Body of pancreas (tissue), 4 donors: Measurements from ENCODE around the gene NOTCH2. TPM values are rescaled to one million over a fixed set of nuclear protein-coding genes. Genes with fewer than 3 reads are reported as not detected.

Experiments used
- ATAC-seq: fragments of 150-250 bp; one replicate; pipeline ENCODE4 v1.9.1; 2016
- DNase-seq, 4 donors: peaks; one replicate each; pipeline ENCODE4 v3.0.0-alpha.2; 2019
- H3K27ac ChIP-seq, 4 donors: fragments of 200-600 bp; sonication (generic); 1 replicate in 3 of 4; 2 replicates in 1 of 4; pipeline versions ENCODE4 v1.5.1 to v1.6.1; 2016 to 2019; ENCODE audit warnings: mild to moderate bottlenecking in 1 of 4, mixed read lengths in 1 of 4, moderate library complexity in 1 of 4
- H3K27me3 ChIP-seq, 2 donors: fragments of 200-600 bp; sonication (generic); one replicate each; pipeline ENCODE4 v1.6.0; 2016; ENCODE audit warnings: mild to moderate bottlenecking in 1 of 2
- H3K36me3 ChIP-seq, 2 donors: fragments of 200-600 bp; sonication (generic); replicated peaks in 1 of 2; 2 replicates each; pipeline ENCODE4 v1.5.1; 2016; ENCODE audit warnings: low read depth in 2 of 2; ENCODE audit not compliant: insufficient read depth in 1 of 2
- H3K4me1 ChIP-seq: fragments of 200-600 bp; sonication (generic); one replicate; pipeline ENCODE4 v1.6.0; 2016
- H3K4me3 ChIP-seq, 2 donors: fragments of 200-600 bp; sonication (generic); 1 replicate in 1 of 2; 2 replicates in 1 of 2; pipeline ENCODE4 v1.5.1; 2016 to 2019
- H3K9me3 ChIP-seq, 3 donors: fragments of 200-600 bp; sonication (generic); 1 replicate in 2 of 3; 2 replicates in 1 of 3; pipeline ENCODE4 v1.5.1; 2016
- POLR2A ChIP-seq, 3 donors: fragments of 450-650 bp; IDR thresholded peaks; one replicate each; pipeline ENCODE4 v1.6.1; 2016; ENCODE audit warnings: antibody characterized with exemption in 3 of 3, mild to moderate bottlenecking in 2 of 3
- WGBS, 2 donors: methylation state at CpG; one replicate each; pipeline ENCODE4 v1.1.5; 2017; 5-methylcytosine and 5-hydroxymethylcytosine counted together
- intact Hi-C: fragments of 100-400 bp; cut with DNase I; formaldehyde crosslinking; loops from one replicate; pipeline ENCODE4 v1.15.1; 2023
- total RNA-seq, 2 donors: library from RNA; depleted of rRNA; stranded (reverse); fragments of >200 nt; gene quantifications; one replicate each; pipeline ENCODE4 v1.1.0, GENCODE V29; 2016
- TF ChIP-seq, protein P1 (sequence below), 7 experiments: fragments of 450-650 bp in 4 of 7; fragments of 200-600 bp in 3 of 7; sonication (generic) in 3 of 7; IDR thresholded peaks; one replicate each; pipeline ENCODE4 v1.5.1; 2016 to 2019; ENCODE audit warnings: antibody characterized with exemption in 7 of 7

Gene NOTCH2
- total RNA-seq, 2 donors from 2014 or later, result 39.6 to 65.9 TPM

- intact Hi-C loops, result no loop called here
- H3K4me1 ChIP-seq, result no peaks in the 10 kb centered on the region
- no peaks in the 10 kb centered on the region for H3K36me3 ChIP-seq
- peak; percentile 83 for ATAC-seq
- no peaks in the 10 kb centered on the region for H3K27me3 ChIP-seq
- no peak for TF ChIP-seq POLR2A (IDR thresholded peaks at IDR 0.05)
- TF ChIP-seq, protein P1, sequence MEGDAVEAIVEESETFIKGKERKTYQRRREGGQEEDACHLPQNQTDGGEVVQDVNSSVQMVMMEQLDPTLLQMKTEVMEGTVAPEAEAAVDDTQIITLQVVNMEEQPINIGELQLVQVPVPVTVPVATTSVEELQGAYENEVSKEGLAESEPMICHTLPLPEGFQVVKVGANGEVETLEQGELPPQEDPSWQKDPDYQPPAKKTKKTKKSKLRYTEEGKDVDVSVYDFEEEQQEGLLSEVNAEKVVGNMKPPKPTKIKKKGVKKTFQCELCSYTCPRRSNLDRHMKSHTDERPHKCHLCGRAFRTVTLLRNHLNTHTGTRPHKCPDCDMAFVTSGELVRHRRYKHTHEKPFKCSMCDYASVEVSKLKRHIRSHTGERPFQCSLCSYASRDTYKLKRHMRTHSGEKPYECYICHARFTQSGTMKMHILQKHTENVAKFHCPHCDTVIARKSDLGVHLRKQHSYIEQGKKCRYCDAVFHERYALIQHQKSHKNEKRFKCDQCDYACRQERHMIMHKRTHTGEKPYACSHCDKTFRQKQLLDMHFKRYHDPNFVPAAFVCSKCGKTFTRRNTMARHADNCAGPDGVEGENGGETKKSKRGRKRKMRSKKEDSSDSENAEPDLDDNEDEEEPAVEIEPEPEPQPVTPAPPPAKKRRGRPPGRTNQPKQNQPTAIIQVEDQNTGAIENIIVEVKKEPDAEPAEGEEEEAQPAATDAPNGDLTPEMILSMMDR (IDR thresholded peaks at IDR 0.05), result peak; percentile 61 to 82 (median 69)
- H3K27ac ChIP-seq, result no peak overlapping the region
- peak; percentile 66 to 81 (median 74) for DNase-seq
- WGBS, 2 donors, result 37 to 44% methylated on average over 11 of the region's 11 CpGs
- H3K9me3 ChIP-seq, result no peaks in the 10 kb centered on the region
- H3K4me3 ChIP-seq, result no peak overlapping the region
These were observed 183.3 kb downstream of the NOTCH2 start for GRCh38 chr1:119885903-119886783.

DNA sequence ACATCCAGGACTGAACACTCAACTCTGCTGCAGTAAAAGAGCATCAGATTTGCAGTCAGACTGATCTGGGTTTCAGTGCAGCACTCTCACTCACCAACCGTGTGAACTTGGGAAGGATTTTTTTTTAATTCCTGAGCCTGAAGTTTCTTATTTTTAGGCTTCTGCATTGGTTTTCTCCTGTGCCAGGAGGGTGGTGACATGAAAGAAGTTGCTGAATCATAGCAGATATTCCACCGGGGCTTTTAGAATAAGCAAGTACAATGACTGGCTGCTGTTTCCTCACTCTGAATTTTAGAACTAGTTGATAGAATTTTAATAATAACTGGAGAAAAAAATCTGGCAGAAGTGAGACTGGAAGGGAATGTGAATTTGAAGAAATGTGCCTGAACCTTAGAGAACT lies 184.8 kb downstream of the NOTCH2 start:
- no peaks in the 10 kb centered on the region for H3K9me3 ChIP-seq
- DNase-seq, result no peak
- WGBS, 2 donors, result 33 to 36% methylated on average over 2 of the region's 2 CpGs
- no peak overlapping the region for H3K4me3 ChIP-seq
- no peak overlapping the region for H3K27ac ChIP-seq
- no peaks in the 10 kb centered on the region for H3K27me3 ChIP-seq
- H3K36me3 ChIP-seq, result no peaks in the 10 kb centered on the region
- H3K4me1 ChIP-seq, result no peaks in the 10 kb centered on the region
- no peak for ATAC-seq
- no peak for TF ChIP-seq POLR2A (IDR thresholded peaks at IDR 0.05)
- TF ChIP-seq, protein P1 (IDR thresholded peaks at IDR 0.05), result no peak
- intact Hi-C loops, result no loop called here

GRCh38 chr1:119883826-119884225 lies 185.6 kb downstream of the NOTCH2 start:
- DNase-seq (no peak), ATAC-seq (no peak)
- Histone ChIP-seq H3K9me3 (no peaks in the 10 kb centered on the region), H3K4me3 (no peak overlapping the region), H3K4me1 (no peaks in the 10 kb centered on the region), H3K27me3 (no peaks in the 10 kb centered on the region), H3K36me3 (no peaks in the 10 kb centered on the region), H3K27ac (no peak overlapping the region)
- intact Hi-C loops, result no loop called here
- TF ChIP-seq POLR2A (IDR thresholded peaks at IDR 0.05), result no peak
- TF ChIP-seq, protein P1 (IDR thresholded peaks at IDR 0.05), result no peak
- WGBS, 2 donors, result 77 to 81% methylated on average over 3 of the region's 3 CpGs

DNA sequence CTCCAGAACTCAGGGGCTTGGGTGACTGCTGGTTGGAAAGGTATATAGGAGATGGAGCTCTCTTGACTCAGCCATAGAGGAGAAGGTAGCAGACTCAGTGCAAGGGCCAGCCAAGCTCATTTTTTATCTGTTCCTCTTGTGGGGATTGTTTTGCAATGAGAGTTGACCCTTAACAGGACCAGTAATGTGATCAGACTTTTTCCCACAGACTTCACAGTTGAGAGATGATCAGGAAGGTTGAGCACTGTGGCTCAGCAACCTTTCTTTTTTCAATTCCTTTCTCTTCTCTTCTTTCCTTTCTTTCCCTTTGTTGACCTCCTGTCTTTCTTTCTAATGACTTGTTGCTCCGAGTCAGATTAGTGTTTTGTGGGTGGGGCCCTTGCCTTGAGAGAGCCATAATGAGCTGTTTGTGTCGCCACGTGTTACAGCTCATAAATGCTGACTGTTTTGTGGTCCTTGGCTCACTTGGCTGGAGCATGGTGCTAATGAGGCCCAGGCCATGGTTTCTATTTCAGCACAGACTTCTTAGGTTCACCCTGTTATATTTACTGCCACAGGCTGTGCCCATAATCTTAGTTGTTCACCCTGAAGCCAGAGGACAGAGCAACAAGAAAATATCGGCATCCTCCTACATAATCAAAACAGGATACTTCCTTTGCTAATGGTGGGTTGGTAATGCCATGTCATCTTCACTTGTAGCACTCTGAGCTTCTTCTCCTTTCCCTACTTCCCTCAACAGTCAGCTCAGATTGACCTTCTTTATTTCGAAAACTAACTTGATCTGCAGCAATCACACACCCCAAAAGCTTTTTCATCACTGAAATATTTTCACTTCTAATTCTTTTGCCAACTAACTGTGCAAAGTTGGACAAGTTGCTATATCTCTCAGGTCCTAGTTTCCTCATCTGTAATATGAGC lies 187.1 kb downstream of the NOTCH2 start:
- no peaks in the 10 kb centered on the region for H3K9me3 ChIP-seq
- no peaks in the 10 kb centered on the region for H3K4me1 ChIP-seq
- no peaks in the 10 kb centered on the region for H3K27me3 ChIP-seq
- ATAC-seq (no peak), DNase-seq (no peak)
- intact Hi-C loops, result no loop called here
- no peak for TF ChIP-seq POLR2A (IDR thresholded peaks at IDR 0.05)
- TF ChIP-seq, protein P1 (IDR thresholded peaks at IDR 0.05), result no peak
- H3K27ac ChIP-seq, result no peak overlapping the region
- 67 to 72% methylated on average over 5 of the region's 5 CpGs for WGBS, 2 donors
- no peak overlapping the region for H3K4me3 ChIP-seq
- no peaks in the 10 kb centered on the region for H3K36me3 ChIP-seq
